Stromal cell of bone marrow (primary cell): Measurements from ENCODE around the gene TAF5L.

ENCODE experiments used
- DNase-seq: peaks from one replicate; pipeline ENCODE4 v3.0.0-alpha.2; 2012; ENCODE audit warnings: low read depth

The TAF5L gene

DNA sequence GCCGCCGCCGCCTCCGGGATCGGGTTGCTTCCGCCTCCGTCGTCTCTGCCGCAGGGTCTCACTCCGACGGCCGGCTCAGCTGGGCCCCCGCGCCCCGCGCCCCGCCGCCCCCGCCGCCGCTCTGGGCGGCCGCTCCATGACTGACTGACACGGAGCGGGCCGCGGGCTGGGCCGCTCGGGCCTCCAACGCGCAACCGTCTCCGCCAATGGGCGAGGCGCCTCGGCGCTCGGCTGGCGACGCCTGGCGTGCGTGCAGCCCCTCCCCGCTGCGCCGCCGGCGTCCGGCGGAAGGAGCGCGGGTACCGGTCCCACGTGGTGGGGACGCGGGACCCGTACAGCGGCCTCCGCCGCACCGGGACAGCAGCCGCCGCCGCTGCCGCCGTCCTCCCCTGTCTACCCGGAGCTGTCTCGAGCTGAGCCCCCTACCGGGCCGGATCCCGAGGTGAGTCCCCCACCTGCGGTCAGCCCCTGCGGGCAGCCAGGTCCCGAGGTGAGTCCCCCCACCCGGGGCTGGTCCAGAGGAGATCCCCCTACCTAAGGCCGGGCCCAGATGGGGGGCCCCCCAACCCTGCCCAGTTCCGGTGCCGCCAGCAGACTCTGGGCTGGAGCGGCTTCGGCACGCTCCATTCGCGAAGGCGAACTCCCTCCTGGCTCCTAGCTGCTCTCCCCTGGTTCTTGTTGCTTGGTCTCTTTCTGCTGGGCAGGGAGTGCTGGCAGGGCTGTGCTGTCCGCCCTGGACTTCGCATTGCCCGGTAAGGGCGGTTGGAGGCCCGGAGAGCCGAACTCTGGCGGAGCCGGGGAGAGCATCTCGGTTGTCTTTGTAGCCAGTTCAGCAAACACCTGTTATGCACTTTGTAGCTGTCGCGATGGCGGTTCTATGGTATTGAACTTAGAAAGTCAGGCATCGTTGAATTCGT lies at the start of gene TAF5L, which contains the start of gene URB2:
TSS of gene TAF5L (minus strand) at position 208 of the 917 bp plus-strand sequence. CDS start 11,640 bp downstream, outside the sequence.
TSS of gene URB2 (plus strand) at position 333 of the 917 bp plus-strand sequence. CDS start 1,387 bp downstream, outside the sequence.
- DNase-seq = peak; percentile 80

DNA sequence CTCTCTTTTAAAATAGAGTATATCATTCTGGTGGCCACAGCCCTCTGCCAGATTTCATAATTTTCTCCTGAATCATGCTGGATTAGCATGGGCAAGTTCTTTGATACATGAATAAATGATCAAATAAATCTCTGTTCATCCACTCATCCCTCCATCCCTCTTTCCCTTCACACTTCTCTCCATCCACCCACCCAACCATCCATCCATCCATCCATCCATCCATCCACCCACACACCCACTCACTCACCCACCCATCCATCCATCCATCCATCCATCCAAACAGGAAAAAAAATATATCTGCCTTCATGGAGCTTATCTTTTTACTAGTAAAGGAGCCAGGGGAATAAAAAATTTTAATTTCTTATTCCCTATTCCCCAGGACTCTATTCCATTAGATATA lies 49.5 kb upstream of the TAF5L start:
- no peak for DNase-seq

DNA sequence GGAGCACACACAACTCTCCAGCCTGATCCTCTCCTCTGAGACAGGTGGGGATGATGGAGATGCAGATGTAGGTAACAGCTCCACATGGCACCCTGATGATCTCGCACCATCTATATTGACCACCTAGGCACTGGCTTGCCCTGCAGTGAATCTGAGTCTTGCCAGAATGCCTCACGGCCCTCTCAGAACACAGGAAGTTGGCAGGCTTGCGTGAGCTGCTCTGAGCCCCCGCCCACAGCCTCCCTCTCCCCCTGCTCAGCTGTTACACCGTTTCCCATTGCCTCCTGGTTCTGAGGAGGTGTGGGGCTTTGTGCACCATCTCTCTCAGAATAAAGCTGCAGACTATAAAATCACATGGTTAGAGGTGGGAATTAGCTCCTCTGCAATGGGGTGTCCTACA lies 48.1 kb upstream of the TAF5L start:
- no peak for DNase-seq

DNA sequence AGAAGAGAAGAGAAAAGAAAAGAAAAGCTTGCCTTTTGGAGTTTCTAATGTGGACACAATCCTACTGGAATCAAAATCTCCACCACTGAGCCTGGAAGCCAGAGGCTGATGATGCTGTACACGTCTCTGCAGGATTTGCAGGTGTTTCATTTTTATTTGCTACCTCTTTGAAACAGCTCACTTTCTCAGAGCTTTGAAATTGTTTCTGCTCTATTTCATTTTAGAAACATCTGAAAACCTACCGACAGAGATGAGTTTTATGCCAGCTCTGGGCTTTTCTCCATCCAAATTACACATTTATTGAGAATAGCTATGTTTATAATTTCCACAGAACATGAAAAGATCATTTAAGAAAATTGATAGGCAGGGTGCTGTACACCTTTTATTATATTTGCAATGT lies 46.3 kb upstream of the TAF5L start:
- DNase-seq = no peak

DNA sequence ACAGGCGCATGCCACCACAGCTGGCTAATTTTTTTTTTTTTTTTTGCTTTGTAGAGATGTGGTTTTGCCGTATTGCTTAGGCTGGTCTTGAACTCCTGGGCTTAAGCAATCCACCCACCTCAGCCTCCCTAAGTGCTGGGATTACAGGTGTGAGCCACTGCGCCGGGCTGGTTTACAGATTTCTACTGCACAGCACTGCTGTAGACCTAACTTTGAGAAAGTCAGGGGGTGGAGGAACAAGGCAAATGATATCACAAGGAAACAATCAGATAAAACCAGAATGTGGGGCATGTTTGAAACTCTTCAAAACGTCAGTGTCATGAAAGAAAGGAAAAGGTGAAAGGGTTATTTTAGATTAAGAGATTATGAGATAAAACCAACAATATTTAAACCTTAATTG lies 45.4 kb upstream of the TAF5L start:
- no peak for DNase-seq

DNA sequence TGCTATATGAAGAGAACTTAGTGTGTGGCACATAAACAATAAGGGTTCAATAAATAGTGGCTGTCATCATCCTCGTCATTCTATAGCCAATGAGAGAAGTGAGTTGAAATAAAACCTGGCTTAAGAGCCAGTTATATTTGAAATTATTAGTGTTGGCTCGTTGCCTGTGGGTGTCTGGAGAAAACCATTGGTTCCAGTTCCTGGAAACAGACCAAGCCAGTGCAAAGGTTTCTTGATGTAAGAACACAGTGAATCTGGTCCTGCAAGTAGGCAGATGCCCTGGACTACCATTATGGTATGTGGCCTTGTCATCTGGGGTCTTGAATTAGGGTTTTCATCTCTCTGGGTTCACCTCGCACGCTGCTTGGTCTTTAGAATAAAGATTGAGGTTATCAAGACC lies 43.4 kb upstream of the TAF5L start:
- no peak for DNase-seq

DNA sequence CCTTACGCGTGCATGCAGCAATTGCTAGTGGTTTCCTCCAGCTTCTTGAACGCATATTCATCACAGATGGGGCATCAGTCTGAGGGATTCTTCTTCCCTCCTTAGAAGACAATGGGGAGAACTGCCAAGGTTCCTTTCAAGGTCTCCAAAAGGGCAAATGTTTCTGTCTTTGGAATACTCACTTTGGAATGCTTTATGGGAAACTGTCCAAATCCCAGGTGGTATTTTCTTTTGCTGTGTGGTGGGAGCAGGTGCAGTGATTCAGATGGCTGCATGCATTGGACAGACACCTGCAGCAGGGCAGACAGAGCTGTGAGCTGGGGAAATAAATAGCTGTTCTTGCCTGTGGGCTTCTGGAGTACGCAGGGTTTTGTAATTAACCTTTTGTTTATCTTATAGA lies 40.7 kb upstream of the TAF5L start:
- no peak for DNase-seq

DNA sequence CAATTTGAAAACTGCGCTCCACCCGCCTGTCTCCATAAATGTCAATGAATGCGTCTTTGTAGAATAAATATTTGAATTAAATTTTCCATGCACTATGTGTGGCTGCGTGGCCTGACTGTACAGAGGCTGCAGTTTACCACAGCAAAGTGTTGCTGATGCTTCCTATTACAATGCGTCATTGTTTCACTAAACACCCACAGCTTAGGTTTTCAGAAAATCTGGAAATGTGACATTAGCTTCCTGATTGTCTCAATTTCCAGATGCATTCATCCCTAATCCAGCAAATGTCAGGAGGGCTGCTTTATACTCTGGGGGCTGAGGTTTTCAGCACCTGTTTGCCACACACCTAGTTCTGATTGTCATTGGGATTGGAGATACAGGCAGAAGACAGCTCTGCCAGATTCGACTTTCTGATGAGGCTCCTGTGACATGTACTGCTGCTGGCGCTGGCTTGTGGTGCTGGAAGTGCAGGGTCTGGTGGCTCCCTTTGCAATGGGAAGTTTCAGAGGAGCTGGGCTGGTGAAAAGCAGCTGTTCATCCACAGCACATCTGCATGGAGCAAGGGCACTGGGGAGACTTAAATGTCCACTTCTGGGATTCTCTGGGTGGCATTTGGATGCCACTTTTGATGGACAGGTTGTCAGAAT lies 40.1 kb upstream of the TAF5L start:
- DNase-seq = no peak

DNA sequence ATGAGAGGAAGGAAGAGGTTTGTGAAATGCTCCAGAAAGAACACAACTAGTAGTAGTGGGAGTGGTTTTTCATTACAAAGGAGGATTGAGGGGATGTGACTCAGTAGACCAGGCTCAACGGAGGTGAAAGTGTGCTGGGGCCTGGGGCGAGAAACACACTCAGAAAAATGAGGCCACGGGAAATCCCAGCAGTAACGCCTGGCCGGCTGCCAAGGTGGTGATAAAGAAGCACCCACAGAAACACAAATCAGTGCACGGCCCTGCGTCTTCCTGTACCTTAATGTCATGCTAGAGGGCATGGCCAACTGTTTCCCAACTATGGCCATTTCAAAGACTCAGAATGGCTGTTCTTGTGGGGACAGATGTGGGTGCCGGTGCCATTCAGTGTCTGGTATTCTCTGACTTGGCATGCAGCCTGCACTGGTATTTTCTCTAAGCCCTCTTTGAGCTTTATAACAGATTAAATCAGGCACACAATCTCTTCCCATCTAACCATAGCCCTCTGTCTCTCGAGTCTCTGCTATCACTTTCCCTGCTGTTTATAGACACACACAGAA lies 38.3 kb upstream of the TAF5L start:
- DNase-seq = no peak

DNA sequence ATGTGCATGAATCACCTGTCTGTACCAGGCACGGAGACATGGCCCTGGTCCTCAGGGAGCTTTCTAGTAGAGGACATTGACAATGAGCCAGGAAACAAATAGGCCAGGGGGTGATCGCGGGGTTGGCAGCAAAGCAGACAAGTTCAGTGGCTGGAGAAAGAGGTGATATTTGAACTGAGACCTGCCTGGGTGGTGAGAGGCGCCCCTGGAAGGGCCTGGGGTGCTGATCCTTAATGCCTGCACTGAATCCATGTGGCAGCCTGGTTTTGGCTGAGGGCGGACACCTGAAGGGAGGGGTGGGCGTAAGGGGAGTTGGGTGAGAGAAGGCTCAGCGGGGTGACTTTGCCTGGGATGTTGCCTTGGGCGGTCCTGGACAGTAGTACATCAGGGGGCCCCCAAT lies 36.0 kb upstream of the TAF5L start:
- DNase-seq = no peak

DNA sequence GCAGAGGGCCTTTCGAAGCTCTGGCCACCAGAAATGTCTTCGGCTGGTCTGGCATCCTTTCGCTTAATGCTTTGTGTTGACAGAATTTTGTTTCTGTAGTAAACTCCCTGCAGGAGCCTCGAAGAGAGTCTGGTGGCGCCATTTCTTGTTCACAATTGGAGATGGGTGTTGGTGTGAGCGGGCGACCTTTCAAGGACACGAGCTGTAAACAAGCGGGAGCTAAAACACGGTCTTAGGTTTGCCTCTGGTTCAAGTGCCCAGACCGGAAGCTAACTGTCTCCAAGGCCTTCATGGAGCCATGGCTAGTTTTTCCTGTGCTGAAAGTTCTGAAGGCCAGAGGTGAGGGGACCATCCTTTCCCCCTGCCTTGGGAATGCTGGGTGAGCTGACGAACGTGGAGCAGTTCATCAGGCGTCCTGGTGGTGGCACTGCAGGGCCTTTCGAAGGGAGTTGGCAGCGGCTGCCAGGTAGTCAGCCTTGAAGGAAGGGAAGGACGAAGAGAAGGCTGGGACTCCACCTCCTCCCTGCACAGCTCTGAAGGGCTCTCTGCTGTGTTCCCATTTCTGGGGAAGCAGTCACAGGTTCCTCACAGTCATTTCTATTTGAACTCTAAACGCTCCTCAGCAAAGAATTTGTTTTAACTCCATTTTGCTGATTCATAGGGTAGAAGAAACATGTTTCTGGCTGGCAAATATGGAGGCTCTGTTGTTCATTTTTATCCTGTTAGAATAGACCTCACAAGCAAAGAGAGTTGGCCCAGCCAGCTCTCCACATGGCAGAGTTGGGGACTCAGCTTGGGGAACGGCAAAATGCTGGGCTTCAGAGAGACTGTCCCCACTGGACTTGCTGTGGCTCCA lies 35.3 kb upstream of the TAF5L start:
- peak; percentile 36 for DNase-seq

DNA sequence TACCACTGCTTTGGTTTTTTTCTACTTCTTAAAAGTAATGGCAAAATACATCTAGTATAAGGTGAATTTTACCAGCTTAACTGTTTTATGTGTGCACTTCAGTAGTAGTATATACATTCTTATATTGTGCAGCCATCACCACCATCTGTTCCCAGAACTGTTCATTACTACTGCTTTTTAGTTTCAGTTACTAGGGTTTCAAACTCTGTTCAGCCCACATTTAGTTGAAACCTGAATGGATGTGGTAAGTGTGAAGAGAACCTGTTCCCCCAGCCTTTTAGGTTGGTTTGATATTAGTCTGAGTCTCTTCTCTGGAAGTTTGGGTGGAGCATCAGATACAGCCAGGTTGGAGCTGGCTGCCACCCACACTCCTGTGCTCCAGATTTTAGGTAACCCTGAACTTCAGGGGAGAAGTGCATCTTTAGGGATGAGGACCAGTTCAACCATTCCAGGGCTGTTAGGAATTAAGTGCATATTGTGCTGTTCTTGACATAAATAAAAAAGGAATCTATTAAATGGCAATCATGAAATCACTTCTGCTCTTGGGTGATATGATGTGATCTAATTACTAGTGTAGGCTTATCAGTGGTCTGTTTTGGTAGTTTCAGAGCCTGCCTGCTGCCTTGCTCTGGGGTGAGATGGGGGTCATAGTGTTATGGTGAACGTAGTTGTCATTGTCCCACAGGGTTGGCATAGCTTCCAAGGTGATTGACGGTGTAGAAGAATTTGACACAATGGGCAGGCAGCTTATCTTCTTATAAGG lies 32.3 kb upstream of the TAF5L start:
- no peak for DNase-seq

DNA sequence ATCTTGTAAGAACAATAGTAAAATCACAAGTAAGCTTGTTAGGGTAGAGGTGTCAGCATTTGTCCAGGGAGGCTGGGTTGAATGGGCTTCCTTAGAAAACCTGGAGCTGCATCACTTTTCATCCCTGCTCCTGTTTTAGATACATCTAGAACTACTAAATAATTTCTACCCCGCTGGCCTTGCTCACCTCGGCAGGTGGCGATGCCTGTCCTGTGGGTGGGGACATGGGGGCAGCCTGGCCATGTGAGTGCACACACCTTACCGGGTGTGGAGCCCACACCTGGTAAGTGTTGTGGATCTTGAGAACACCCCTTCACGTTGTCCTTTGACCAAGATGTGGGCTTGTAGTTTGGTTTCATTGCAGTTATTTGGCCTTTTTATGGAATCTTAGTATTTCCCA lies 29.9 kb upstream of the TAF5L start:
- DNase-seq = no peak

DNA sequence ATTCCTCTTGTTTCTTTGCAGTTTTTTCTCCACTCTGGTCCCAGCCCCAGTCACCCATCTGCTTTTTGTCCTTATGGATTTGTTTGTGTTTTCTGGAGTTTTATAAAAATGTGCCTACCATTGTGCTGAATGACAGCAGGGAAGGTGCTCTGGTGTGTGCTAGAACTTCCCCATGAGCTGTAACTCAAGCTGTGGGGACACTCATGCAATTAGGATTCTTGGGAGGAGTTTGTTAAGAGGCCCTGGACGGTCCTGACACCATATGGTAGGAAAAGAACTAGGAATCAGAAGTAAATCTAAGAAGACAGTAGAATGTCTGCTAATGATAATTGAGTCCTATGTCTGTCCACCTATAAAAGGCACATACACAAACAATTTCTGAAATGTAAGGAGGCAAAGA lies 27.5 kb upstream of the TAF5L start:
- no peak for DNase-seq

DNA sequence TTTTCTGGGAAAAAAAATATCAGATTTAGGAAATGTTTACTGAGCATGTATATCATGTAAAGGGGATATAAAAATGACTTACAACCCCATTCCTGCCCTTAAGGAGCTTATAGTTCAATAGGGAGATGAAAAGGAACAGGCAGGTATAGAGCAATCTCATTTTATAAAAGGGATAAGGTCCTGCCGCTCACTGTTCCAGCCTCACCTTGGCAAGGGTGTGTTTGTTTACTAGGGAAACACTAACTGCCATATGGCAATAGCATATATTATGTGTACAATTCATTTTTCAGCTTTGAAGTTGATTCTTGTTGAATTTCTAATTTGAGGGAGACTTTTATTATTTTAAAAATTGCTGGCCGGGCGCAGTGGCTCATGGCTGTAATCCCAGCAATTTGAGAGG lies 25.6 kb upstream of the TAF5L start:
- DNase-seq = no peak

DNA sequence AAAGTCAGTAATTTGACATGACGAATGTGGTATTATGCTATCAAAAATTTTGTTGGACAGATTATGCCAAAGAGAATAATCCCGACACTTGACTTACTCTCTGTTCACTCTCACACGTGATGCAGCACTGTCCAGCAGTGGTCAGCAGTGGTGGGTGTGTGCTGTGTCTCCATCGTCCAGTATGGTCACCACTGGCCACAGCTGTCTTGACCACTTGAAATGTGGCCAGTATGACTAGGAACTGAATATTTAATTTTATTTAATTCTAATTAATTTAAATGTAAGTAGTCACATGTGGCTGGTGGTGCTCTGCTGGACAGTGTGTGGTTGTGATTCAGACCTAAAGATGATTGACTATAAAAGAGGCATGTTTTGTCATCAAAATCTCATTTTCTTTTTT lies 24.1 kb upstream of the TAF5L start:
- DNase-seq = no peak

DNA sequence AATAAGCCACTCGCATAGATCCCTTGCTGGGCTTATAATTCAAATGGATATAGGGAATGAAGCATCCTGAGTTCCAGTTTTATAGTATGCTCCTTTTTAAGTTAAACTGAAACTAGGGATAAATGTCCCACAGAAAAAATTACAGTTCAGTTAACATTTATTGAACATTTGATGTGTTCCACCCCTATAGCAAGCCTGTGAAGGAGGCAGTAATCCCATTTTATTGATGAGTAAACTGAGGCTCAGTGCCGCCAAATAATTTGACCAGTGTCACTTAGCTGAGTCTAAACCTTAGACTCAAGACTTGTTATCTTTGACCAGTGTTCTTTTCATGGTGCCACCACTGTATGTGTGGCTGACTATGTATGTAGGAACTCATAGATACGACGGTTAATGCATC lies 22.5 kb upstream of the TAF5L start:
- no peak for DNase-seq

DNA sequence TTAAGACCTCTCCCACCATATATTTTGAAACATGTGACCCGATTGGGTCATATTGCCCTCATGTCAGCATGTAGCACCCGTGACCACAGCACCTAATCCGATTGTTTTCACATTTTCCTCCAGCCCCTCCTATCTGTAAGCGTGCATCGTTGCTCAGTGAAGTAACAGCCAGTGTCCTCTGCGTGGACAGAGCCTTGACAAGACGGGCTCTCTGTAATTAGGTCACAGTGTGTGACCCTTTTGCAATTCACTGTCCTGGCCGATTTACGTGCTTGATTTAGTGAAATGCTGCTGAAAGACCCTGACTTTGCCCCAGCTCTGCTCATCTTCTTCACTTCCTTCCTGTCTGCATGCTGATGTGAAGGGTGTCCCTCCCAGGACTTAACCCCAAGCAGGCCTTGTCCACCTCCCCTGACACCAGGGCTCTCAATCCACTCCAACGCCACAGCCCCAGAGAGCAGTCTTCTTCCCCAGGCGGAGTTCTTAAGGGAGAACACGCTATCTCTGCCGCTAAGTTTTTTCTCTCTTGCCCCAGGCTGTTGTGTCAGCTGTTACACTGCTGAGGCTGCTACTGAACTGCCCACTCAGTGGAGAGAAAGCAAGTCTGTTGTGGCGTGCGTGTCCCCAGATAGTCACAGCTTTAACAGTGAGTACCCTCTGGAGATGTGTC lies 19.5 kb upstream of the TAF5L start:
- DNase-seq = no peak

DNA sequence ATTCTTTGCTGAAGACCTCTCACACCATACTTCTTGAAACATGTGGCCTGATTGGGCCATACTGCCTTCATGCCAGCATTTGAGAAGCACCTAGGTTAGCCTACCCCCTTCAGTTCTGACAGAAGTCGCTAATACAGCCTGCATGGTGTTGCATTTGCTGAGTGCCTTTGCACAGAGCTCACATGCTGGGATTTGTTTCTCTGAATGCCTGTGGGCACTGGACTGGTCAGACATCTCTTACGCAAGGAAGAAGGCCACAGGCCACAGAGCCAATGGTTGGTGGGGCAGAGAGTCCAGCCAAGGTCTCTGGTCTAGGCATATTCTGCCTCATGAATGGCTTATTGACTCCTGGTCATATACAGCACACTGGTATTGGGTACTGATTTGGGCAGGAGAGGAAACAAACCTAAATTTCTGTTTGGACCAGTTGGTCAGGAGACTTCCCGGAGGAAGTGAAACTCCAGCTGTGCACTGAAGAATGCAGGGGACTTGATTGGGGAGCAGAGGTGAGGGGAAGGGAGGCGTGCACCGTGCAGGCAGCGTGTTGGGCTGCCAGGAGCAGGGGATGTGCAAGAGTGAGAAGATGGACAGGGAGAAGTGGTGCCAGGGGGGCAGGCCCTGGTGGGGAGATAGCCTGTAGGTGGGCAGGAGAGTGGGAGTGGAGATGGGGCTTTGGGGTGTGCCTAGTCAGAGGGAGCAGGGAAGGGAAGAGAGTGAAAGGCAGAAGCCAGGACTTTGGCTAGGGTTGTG lies 18.2 kb upstream of the TAF5L start:
- DNase-seq = peak; percentile 9

DNA sequence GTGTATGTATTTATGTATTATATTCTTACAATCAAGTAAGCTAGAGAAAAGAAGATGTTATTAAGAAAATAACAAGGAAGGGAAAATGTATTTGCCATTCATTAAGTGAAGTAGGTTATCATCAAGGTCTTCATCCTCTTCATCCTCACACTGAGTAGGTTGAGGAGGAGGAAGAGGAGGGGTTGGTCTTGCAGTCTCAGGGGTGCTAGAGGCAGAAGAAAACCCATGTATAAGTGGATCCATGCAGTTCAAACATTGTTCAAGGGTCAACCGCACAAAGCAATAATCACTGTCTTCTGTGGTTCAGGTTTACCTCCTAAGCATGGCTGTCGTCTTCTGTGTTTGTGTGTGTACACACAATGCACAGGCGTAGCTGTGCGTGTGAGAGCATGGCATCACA lies 17.0 kb upstream of the TAF5L start:
- no peak for DNase-seq
